Fibroblast of lung (primary cell): ENCODE data around the gene LDLRAD4.

Experiments used
- EZH2 ChIP-seq: IDR thresholded peaks from 2 replicates; pipeline ENCODE4 v1.5.1; 2012; ENCODE audit warnings: low read length, control low read depth, mild to moderate bottlenecking; ENCODE audit errors: missing control alignments
- TF ChIP-seq, protein P1 (sequence below), 2 donors: IDR thresholded peaks in 1 of 2; conservative IDR thresholded peaks in 1 of 2; 1 replicate in 1 of 2; 2 replicates in 1 of 2; pipeline ENCODE4 v1.5.1; 2011 to 2012; ENCODE audit warnings: low read length in 2 of 2, control low read depth in 1 of 2, inconsistent platforms in 1 of 2, low read depth in 1 of 2, mild to moderate bottlenecking in 1 of 2

DNA sequence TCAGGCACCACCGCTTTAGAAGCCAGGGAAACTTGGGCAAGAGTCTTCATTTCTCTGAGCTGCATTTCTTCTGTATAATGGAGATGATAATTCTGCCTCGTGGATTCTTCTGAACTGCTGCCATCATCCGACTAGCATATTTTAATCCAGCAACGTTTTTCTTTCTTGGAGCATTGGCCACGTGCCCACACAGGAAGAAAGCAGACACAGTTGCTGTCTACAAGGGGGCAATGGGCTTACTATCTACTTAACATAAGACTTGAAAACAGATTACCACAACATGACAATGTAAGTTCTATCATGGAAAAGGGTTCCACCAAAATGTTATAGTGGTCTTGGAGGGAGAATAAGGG is 331.3 kb downstream of the LDLRAD4 start:
- TF ChIP-seq, protein P1, sequence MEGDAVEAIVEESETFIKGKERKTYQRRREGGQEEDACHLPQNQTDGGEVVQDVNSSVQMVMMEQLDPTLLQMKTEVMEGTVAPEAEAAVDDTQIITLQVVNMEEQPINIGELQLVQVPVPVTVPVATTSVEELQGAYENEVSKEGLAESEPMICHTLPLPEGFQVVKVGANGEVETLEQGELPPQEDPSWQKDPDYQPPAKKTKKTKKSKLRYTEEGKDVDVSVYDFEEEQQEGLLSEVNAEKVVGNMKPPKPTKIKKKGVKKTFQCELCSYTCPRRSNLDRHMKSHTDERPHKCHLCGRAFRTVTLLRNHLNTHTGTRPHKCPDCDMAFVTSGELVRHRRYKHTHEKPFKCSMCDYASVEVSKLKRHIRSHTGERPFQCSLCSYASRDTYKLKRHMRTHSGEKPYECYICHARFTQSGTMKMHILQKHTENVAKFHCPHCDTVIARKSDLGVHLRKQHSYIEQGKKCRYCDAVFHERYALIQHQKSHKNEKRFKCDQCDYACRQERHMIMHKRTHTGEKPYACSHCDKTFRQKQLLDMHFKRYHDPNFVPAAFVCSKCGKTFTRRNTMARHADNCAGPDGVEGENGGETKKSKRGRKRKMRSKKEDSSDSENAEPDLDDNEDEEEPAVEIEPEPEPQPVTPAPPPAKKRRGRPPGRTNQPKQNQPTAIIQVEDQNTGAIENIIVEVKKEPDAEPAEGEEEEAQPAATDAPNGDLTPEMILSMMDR (conservative IDR thresholded peaks at IDR 0.05 in 1 of 2, IDR thresholded peaks at IDR 0.05 in 1 of 2; ENCODE audit: low read depth in 1 of 2, low read length in 2 of 2), result no peak
- TF ChIP-seq EZH2, result no peak
